ENCODE results near the gene C4orf50. TPM values are rescaled to one million over a fixed set of nuclear protein-coding genes. Genes with fewer than 3 reads are reported as not detected.

The C4orf50 gene
- total and polyA plus RNA-seq, 2 donors (not counting 1 experiment from before 2014, with no cell fraction given), result 0.02 TPM; not detected in 1

GRCh38 chr4:5943561-5943960 is 74.7 kb downstream of the C4orf50 start:
- TF ChIP-seq CTCF (IDR thresholded peaks at IDR 0.05) (no peak), EZH2 (IDR thresholded peaks at IDR 0.05; ENCODE audit: borderline replicate concordance, insufficient read depth, low read depth, low read length, poor library complexity, severe bottlenecking) (no peak)
- H3K27ac ChIP-seq (ENCODE audit: low read length in 2 of 2), result no peak overlapping the region
- intact Hi-C loops (cut with micrococcal nuclease), result no loop called here
- 15% methylated on average over 5 of the region's 6 CpGs for WGBS (ENCODE audit: insufficient coverage)
- ChIA-PET CTCF (no interaction called here), POLR2A (no interaction called here)
- H3K36me3 ChIP-seq (replicated peaks in 1 of 2; ENCODE audit: control extremely low read depth in 1 of 2, control insufficient read depth in 1 of 2, extremely low read depth in 1 of 2, insufficient read depth in 2 of 2, low read length in 1 of 2), result no peaks in the 10 kb centered on the region
- no peaks in the 10 kb centered on the region for H4K20me1 ChIP-seq (ENCODE audit: control insufficient read depth, insufficient read depth, low read length, poor library complexity, severe bottlenecking)
- H3K79me2 ChIP-seq (ENCODE audit: control insufficient read depth, insufficient read depth, low read length), result no peaks in the 10 kb centered on the region
- no peaks in the 10 kb centered on the region for H3K4me1 ChIP-seq (ENCODE audit: control insufficient read depth in 2 of 2, insufficient read depth in 2 of 2, low read length in 2 of 2)
- H3K9me3 ChIP-seq (ENCODE audit: control extremely low read depth in 1 of 3, control insufficient read depth in 2 of 3, insufficient read depth in 1 of 3, low read length in 2 of 3), result peaks cover 0 to 29% (median 0%) of the 10 kb centered on the region in 3 donors
- H3K4me3 Mint-ChIP-seq, result no peak overlapping the region
- ATAC-seq (ENCODE audit: low read depth) (no peak), DNase-seq (no peak)
- H3K27me3 Mint-ChIP-seq, result peaks cover 13% of the 10 kb centered on the region
- H3K4me1 Mint-ChIP-seq, result no peaks in the 10 kb centered on the region
- no peak overlapping the region for H3K27ac Mint-ChIP-seq
- H3K4me2 ChIP-seq (replicated peaks; ENCODE audit: low read depth, low read length, poor library complexity, severe bottlenecking), result no peak overlapping the region
- H3K4me3 ChIP-seq (ENCODE audit: control extremely low read depth in 1 of 5, extremely low read depth in 1 of 5, insufficient read depth in 1 of 5, low read depth in 2 of 5, low read length in 4 of 5), result no peak overlapping the region
- no peaks in the 10 kb centered on the region for H3K27me3 ChIP-seq (replicated peaks in 1 of 4; ENCODE audit: control extremely low read depth in 1 of 4, control insufficient read depth in 3 of 4, insufficient read depth in 4 of 4, low read length in 3 of 4)
- no peaks in the 10 kb centered on the region for H3K9me3 Mint-ChIP-seq (ENCODE audit: insufficient read depth)
- no peak overlapping the region for H2AFZ ChIP-seq (ENCODE audit: insufficient read depth, low read depth, low read length, poor library complexity, severe bottlenecking)
- H3K9ac ChIP-seq (ENCODE audit: low read length), result no peak overlapping the region

- Histone ChIP-seq H3K9ac (ENCODE audit: low read length) (no peak overlapping the region), H3K27ac (ENCODE audit: low read length in 2 of 2) (no peak overlapping the region), H3K4me2 (replicated peaks; ENCODE audit: low read depth, low read length, poor library complexity, severe bottlenecking) (no peak overlapping the region), H2AFZ (ENCODE audit: insufficient read depth, low read depth, low read length, poor library complexity, severe bottlenecking) (no peak overlapping the region), H3K4me1 (ENCODE audit: control insufficient read depth in 2 of 2, insufficient read depth in 2 of 2, low read length in 2 of 2) (no peaks in the 10 kb centered on the region), H3K9me3 (ENCODE audit: control extremely low read depth in 1 of 3, control insufficient read depth in 2 of 3, insufficient read depth in 1 of 3, low read length in 2 of 3) (peaks cover 0 to 29% (median 0%) of the 10 kb centered on the region in 3 donors), H3K36me3 (replicated peaks in 1 of 2; ENCODE audit: control extremely low read depth in 1 of 2, control insufficient read depth in 1 of 2, extremely low read depth in 1 of 2, insufficient read depth in 2 of 2, low read length in 1 of 2) (no peaks in the 10 kb centered on the region), H3K4me3 (ENCODE audit: control extremely low read depth in 1 of 5, extremely low read depth in 1 of 5, insufficient read depth in 1 of 5, low read depth in 2 of 5, low read length in 4 of 5) (no peak overlapping the region), H4K20me1 (ENCODE audit: control insufficient read depth, insufficient read depth, low read length, poor library complexity, severe bottlenecking) (no peaks in the 10 kb centered on the region), H3K27me3 (replicated peaks in 1 of 4; ENCODE audit: control extremely low read depth in 1 of 4, control insufficient read depth in 3 of 4, insufficient read depth in 4 of 4, low read length in 3 of 4) (no peaks in the 10 kb centered on the region), H3K79me2 (ENCODE audit: control insufficient read depth, insufficient read depth, low read length) (no peaks in the 10 kb centered on the region)
- Mint-ChIP-seq H3K4me1 (no peaks in the 10 kb centered on the region), H3K27me3 (peaks cover 10% of the 10 kb centered on the region), H3K4me3 (no peak overlapping the region), H3K9me3 (ENCODE audit: insufficient read depth) (no peaks in the 10 kb centered on the region), H3K27ac (no peak overlapping the region)
- TF ChIP-seq CTCF (IDR thresholded peaks at IDR 0.05), result no peak
- no peak for TF ChIP-seq EZH2 (IDR thresholded peaks at IDR 0.05; ENCODE audit: borderline replicate concordance, insufficient read depth, low read depth, low read length, poor library complexity, severe bottlenecking)
- ChIA-PET CTCF (no interaction called here), POLR2A (no interaction called here)
- WGBS (ENCODE audit: insufficient coverage), result 57% methylated on average over 8 of the region's 9 CpGs
- ATAC-seq (ENCODE audit: low read depth) (no peak), DNase-seq (no peak)
- intact Hi-C loops (cut with micrococcal nuclease), result no loop called here
These were observed 75.3 kb downstream of the C4orf50 start for GRCh38 chr4:5942947-5943346.
